Measurements from ENCODE around the gene KCNA4. TPM values are rescaled to one million over a fixed set of nuclear protein-coding genes. Genes with fewer than 3 reads are reported as not detected.

Gene KCNA4
- total and polyA plus RNA-seq, 2 of the 4 experiments (the other 2 are of a cell fraction), result not detected

GRCh38 chr11:30062103-30062502 lies 45.3 kb upstream of the KCNA4 start:
- Histone ChIP-seq H4K5ac (ENCODE audit: low read depth, low read length) (no peak overlapping the region), H3K9ac (ENCODE audit: low read depth, low read length) (no peak overlapping the region), H3K9me3 (ENCODE audit: control insufficient read depth, insufficient read depth, low read length) (no peaks in the 10 kb centered on the region), H2AK5ac (ENCODE audit: low read depth, low read length) (no peak overlapping the region), H3K79me1 (ENCODE audit: low read depth in 1 of 2, low read length in 2 of 2) (no peaks in the 10 kb centered on the region), H3K14ac (replicated peaks; ENCODE audit: low read depth, low read length) (no peak overlapping the region), H3K4me2 (ENCODE audit: low read depth, low read length) (no peak overlapping the region), H3K4ac (ENCODE audit: low read depth, low read length) (no peak overlapping the region), H2AFZ (replicated peaks; ENCODE audit: low read length, poor library complexity) (no peak overlapping the region), H3K9me1 (ENCODE audit: insufficient read depth, low read length) (no peaks in the 10 kb centered on the region), H2AK9ac (replicated peaks; ENCODE audit: low read depth, low read length, poor library complexity) (no peak overlapping the region), H2BK15ac (ENCODE audit: low read depth, low read length) (no peak overlapping the region), H3K27ac (ENCODE audit: insufficient read depth, low read length) (no peak overlapping the region), H4K20me1 (ENCODE audit: insufficient read depth, low read length) (no peaks in the 10 kb centered on the region), H4K91ac (ENCODE audit: insufficient read depth, low read depth, low read length) (no peak overlapping the region), H3K36me3 (ENCODE audit: control insufficient read depth, insufficient read depth, low read length) (no peaks in the 10 kb centered on the region), H4K8ac (ENCODE audit: low read depth in 2 of 2, low read length in 2 of 2) (no peak overlapping the region), H3K27me3 (ENCODE audit: control insufficient read depth, insufficient read depth, low read length) (no peaks in the 10 kb centered on the region), H3K18ac (ENCODE audit: low read depth, low read length) (no peak overlapping the region), H3K23ac (ENCODE audit: low read depth, low read length) (no peak overlapping the region), H3K4me3 (ENCODE audit: insufficient read depth, low read depth, low read length) (no peak overlapping the region), H2BK5ac (ENCODE audit: low read depth, low read length, poor library complexity, severe bottlenecking) (no peak overlapping the region), H3K56ac (ENCODE audit: extremely low read depth, insufficient read depth, low read length) (no peak overlapping the region), H3K4me1 (ENCODE audit: control insufficient read depth, insufficient read depth, low read length) (no peaks in the 10 kb centered on the region), H2BK120ac (ENCODE audit: low read depth, low read length) (no peak overlapping the region), H2BK20ac (ENCODE audit: low read depth, low read length) (no peak overlapping the region)
- in situ Hi-C loops (cut with MboI; ENCODE audit: low sequenced_read_pairs), result no loop called here
- no TSS peak for BruUV-seq (replicated peaks)
- ChIA-PET CTCF (no interaction called here), POLR2A (ENCODE audit: unreplicated experiment) (no interaction called here)
- DNase-seq (no peak), ATAC-seq (ENCODE audit: low read depth) (no peak)
- dilution Hi-C loops (cut with HindIII; ENCODE audit: low sequenced_read_pairs, unreplicated experiment), result no loop called here
- no peak for TF ChIP-seq CHD1 (IDR thresholded peaks at IDR 0.05; ENCODE audit: low read depth, low read length)
- TF ChIP-seq USF2 (IDR thresholded peaks at IDR 0.05; ENCODE audit: low read depth, low read length), result no peak
- no peak for TF ChIP-seq RAD21 (IDR thresholded peaks at IDR 0.05; ENCODE audit: low read length)
- TF ChIP-seq MXI1 (IDR thresholded peaks at IDR 0.05; ENCODE audit: borderline replicate concordance, low read depth, low read length), result no peak
- no peak for TF ChIP-seq CEBPB (IDR thresholded peaks at IDR 0.05; ENCODE audit: low read depth, low read length)
- TF ChIP-seq MAZ (IDR thresholded peaks at IDR 0.05; ENCODE audit: borderline replicate concordance, low read depth, low read length), result no peak
- no peak for TF ChIP-seq RFX5 (IDR thresholded peaks at IDR 0.05; ENCODE audit: low read depth, low read length)
- TF ChIP-seq CTCF (conservative IDR thresholded peaks at IDR 0.05; ENCODE audit: low read depth, low read length), result no peak
- TF ChIP-seq ELK1 (IDR thresholded peaks at IDR 0.05; ENCODE audit: borderline replicate concordance, low read depth, low read length), result no peak
- TF ChIP-seq NFE2L2 (IDR thresholded peaks at IDR 0.05; ENCODE audit: low read depth, low read length), result no peak
- no peak for TF ChIP-seq POLR2A (IDR thresholded peaks at IDR 0.05; ENCODE audit: low read depth, low read length)
- no peak for TF ChIP-seq SMC3 (IDR thresholded peaks at IDR 0.05; ENCODE audit: low read depth, low read length)
- no peak for TF ChIP-seq MAFK (IDR thresholded peaks at IDR 0.05; ENCODE audit: low read depth, low read length)
- TF ChIP-seq BHLHE40 (IDR thresholded peaks at IDR 0.05; ENCODE audit: low read depth, low read length), result no peak
- TF ChIP-seq FOS (IDR thresholded peaks at IDR 0.05; ENCODE audit: low read depth, low read length), result no peak
- TF ChIP-seq RCOR1 (IDR thresholded peaks at IDR 0.05; ENCODE audit: insufficient replicate concordance, low read length), result no peak
- WGBS, 2 experiments (ENCODE audit: extremely low coverage in 2 of 2, insufficient read length in 1 of 2), result no CpG with 5 or more reads among the region's 4 CpGs
- intact Hi-C loops (cut with micrococcal nuclease), result no loop called here

Data from IMR-90 (cell line).